ACHN (cell line): ENCODE results near the gene MAPKAPK3.
A peak's percentile ranks its signal among the peaks of the same experiment; 100 is the strongest.

Experiments used
- DNase-seq: peaks from one replicate; pipeline ENCODE4 v3.0.0-alpha.2; 2015
- in situ Hi-C: cut with HindIII; loops from 2 replicates; pipeline ENCODE4 v1.10.0; 2017; ENCODE audit warnings: low sequenced_read_pairs, low pct_ligation_motif_present, low pct_unique_long_range_greater_than_20kb

Gene MAPKAPK3

DNA sequence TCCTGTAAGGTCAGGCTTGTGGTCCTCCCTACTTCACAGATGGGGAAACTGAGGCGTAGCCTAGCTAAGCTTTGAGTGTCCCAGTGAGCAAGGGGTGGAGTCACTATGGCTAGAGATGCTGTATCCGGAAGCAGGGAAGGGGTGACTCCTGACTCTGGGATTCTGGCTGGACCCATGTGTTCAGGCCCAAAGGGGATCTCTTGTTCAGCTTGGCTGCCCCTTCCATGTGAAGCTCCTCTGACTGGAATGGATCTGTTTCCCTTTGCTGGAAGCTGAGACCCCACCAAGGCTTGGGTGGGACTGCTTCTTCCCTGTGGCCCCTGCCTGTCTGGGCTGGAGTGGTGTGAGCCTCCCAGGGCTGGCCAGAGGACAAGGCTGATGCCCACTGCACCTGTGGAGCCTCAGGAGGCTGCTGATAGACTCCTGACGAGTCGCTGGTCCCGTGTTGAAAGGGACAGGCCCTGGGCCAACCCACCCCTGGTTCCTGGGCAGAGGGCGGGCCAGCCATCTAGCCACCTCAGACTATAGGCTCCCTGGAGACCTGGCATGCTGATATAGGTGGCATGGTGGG, 1.0 kb downstream of the MAPKAPK3 start:
- in situ Hi-C loops = no loop called here
- no peak for DNase-seq

DNA sequence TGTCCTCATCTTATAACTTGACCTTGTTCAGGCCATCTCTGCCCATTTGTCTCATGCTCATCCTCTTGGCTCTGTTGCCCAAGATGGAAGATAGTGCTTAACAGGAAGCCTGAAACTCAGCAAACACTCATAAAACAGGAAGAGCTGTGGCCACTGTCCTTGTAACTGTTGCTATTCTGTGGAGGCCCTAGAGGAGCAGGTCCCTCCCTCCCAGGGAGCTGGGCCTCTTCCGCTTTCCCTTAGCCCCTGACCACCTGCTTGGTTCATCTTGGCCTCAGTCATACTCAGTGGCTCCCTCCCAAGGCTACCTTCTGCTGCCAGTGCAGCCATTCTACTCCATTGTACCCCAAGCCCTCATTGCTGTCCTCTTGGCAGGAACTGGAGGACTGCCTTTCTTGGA, 3.5 kb downstream of the MAPKAPK3 start:
- in situ Hi-C loops = no loop called here

GRCh38 chr3:50620820-50621219, 3.9 kb downstream of the MAPKAPK3 start:
- peak; percentile 89 for DNase-seq

More for the DNA sequence above, 3.5 kb downstream of the MAPKAPK3 start:
- DNase-seq = no peak

GRCh38 chr3:50622881-50623280, 5.9 kb downstream of the MAPKAPK3 start:
- in situ Hi-C loops = no loop called here
- DNase-seq = no peak

More at GRCh38 chr3:50620820-50621219, 3.9 kb downstream of the MAPKAPK3 start:
- in situ Hi-C loops = no loop called here

DNA sequence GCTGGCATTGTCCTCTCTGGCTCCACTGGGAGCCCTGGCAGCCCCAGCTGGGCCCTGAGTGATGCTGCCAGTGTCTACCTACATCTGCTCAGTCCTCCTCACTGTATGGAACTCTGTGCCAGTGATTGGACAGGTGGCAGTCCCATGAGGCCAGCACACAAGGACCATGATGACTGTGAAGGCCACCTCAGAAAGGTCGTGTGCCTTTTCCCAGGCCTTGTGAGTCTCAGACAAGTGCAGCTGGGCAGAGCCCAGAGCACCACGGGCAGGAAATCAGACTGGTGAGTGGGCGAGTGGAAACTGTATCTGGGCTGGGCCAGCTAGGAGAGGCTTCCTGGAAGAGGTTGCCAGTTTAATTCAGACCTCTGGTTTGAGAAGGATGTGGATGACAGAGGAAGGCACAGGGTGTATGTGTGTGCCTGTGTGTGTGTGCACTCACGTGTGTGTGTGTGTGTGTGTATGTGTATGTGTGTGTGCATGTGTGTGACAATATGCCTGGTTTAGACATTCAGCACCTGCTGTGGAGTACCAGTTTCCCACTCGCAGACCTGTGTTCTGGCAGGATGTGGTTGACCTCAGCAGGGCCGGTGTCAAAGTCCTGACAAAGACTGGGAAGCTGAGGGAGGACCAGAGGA, 7.0 kb downstream of the MAPKAPK3 start:
- DNase-seq = no peak
- in situ Hi-C loops = no loop called here

DNA sequence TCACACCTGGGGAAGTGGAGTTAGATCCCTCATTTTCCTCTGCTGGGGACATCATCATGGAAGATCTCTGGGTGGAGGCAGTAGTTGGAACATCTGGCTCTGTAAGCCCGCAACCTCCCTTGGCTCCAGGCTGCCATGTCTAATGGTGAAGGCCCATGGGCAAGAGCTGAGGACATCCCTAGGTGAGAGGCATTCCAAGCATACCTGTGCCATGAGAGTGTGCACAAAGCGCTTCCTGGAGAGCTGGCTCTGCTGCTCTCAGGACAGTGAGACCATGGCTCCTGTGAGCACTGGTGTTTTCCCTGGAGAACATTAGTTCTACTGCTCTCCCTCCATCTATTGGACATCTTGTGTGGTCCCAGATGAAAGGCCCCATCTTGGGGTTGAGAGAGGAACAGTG, 7.7 kb downstream of the MAPKAPK3 start:
- in situ Hi-C loops = no loop called here
- peak; percentile 36 for DNase-seq

- no peak for DNase-seq
- in situ Hi-C loops = no loop called here
Observed at GRCh38 chr3:50625231-50626182, 8.6 kb downstream of the MAPKAPK3 start.

GRCh38 chr3:50626401-50626800, 9.4 kb downstream of the MAPKAPK3 start:
- no peak for DNase-seq
- in situ Hi-C loops = no loop called here

- peak; percentile 65 for DNase-seq
- in situ Hi-C loops = no loop called here
Observed at GRCh38 chr3:50627407-50628051, 10.6 kb downstream of the MAPKAPK3 start.

GRCh38 chr3:50628601-50629000, 11.7 kb downstream of the MAPKAPK3 start:
- no peak for DNase-seq
- in situ Hi-C loops = no loop called here

DNA sequence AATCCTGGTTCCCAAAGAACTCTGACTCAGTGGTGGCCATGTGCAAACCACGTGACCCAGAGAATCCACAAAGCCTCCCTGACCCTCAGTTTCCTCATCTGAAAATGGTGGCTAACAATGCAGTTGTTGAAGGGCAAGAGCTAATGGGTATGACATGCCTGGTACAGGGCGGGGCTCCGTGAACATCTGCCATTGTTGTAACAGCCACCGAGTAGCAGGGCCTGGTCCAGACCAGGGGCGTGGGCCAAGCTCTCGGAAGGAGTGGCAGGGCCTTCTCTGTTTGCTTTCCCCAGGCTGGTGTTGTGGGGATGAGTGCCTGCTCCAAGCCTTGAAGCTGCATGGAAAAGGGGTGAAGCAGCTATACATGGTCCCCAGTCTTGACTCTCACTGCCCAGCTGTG, 13.4 kb downstream of the MAPKAPK3 start:
- DNase-seq = no peak
- in situ Hi-C loops = no loop called here

DNA sequence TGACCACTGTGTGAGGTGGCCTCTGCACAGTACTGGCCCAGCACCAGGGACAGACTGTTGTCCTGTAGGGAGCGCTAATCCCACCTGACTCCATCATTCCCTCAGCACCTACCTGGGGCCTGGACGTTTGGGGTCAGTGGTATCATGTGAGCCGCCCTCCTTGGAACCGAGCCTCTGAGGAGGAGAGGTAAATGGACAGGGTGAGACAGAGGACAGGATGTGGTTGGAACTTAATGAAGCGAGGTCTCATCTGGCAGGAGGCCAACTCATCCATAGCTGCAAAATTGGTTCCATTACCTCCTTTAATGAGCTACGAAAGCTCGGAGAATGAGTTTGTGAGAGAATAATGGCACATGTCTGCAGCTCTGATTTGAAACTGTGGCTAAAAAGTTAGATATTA, 13.9 kb downstream of the MAPKAPK3 start:
- DNase-seq = peak; percentile 30
- in situ Hi-C loops = no loop called here

DNA sequence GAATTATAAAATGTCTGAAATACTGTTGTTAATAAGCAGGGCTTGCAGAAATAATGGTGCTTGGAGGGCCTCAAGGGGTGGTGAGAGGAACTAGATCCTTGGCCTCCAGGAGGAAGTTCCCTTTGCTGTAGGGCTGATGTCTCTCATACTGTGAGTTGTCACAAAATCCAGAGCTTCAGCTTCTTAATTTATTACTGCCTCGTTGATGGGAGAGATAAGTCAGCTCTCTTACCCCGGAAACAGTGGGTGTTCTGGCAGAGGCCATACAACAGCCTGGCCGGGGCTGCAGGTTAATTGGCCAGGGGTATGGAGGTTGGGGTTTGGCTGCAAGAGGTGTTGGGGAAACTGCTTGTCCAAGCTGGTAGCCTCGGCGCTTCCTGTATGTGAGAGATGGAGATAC, 15.5 kb downstream of the MAPKAPK3 start:
- in situ Hi-C loops = no loop called here
- no peak for DNase-seq

GRCh38 chr3:50633230-50633790, 16.4 kb downstream of the MAPKAPK3 start:
- in situ Hi-C loops = no loop called here
- DNase-seq = no peak

DNA sequence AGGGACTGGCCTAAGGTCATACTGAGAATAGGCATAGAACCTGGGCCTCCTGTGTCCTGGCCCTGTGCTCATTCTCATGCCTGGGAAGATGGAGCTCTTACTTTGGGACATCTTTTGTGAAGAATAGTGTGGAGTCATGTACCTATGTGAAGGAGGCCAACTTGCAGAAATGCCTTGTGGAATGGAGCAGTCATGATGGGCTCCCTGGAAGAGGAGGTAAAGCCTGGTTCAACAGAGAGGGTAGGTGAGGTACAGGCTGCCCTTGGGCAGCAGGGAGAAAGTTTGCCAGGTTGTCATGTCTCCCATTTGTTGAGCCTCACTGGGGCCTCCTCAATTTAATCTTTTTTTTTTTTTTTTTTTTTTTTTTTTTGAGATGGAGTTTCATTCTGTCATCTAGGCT, 18.1 kb downstream of the MAPKAPK3 start:
- in situ Hi-C loops = no loop called here
- no peak for DNase-seq

DNA sequence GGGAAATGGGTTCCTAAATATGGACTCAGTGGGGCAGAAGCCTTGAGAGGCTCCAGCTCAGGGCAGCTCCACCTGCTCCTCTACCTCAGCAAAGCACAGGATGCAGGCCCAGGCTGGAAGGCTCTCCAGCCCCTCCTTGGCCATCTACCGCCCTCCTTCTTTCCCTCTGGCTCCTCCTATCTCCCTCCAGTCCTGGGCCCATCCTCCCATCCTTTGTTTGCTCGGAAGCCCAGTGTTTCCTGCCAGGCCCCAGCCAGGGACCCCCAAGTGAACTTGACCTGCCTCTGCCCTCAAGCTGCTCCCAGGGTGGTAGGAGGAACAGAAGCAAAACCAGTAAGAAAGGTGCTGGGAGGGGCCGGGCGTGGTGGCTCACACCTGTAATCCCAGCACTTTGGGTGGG, 20.1 kb downstream of the MAPKAPK3 start:
- in situ Hi-C loops = no loop called here
- no peak for DNase-seq

- DNase-seq = no peak
- in situ Hi-C loops = no loop called here
Observed at GRCh38 chr3:50637945-50638344, 21.0 kb downstream of the MAPKAPK3 start.

DNA sequence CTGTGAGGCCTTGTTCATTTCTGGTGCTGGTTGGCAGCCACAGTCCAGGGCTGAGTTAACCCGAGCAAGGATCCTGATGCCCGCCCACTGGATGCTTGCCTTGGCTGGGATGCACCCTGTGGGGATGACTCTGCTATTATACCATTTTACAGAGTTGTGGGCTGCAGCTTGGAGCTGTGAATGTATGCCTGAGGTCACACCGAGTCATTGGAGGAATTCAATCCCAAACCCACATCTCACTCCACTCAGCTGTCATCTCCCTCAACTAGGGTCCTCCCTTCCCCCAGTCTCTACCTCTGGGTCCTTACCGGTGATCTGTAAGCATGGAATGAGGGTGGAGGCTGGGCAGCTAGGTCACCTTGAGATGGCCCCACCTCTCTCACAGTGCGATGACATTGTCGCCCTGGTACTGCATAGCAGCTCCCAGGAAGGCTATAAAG, 22.1 kb downstream of the MAPKAPK3 start:
- in situ Hi-C loops = no loop called here
- peak; percentile 41 for DNase-seq

- in situ Hi-C loops = no loop called here
- DNase-seq = no peak
Observed at GRCh38 chr3:50642382-50642781, 25.4 kb downstream of the MAPKAPK3 start.
